T follicular helper cell (primary cell): Measurements from ENCODE around the gene MRGPRE.

Source experiments
- DNase-seq: peaks from one replicate; pipeline ENCODE4 v3.0.0-alpha.2; 2020; ENCODE audit warnings: low read depth

Gene MRGPRE

DNA sequence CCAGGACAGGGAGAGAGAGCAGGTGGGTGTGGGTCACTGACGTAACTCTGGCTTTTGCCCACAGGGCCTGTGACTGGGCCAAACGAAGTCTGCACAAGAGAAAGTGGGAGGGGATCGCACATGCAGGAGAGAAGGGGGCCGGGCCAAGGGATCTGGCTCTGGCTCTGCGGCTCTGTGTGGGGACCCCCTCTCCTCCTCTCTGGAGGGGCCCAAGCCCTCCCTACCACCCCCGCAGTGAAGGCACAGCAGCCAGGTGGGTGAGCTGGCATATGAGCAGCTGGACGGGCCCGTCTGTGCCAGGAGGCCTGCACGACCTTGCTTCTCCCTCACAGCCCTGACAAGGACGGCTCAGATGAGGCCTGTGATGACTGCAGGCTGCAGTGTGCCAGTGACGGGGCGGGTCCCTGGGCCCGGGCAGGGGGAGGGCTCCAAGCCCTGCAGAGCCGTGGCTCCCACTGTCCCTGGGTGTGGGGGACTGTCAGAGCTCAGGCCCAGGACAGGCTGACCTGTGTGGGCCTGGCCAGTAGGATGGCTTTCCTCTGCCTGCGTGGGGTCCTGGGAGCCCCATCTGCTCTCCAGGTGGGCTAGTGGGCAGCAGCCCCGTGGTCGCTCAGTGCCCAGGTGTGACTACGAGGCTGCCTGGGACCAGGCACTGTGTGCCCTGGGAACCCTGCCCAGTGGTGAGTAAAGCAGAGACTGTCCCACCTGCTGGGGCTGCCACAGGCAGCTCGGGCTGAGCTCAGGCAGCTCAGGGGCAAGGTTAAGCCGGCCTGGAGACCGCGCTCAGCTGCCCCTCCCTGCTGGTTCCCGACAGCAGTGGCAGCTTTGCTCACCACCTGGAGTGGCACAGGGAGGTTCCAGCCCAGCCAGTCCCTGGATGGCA, 35.8 kb downstream of the MRGPRE start:
- no peak for DNase-seq

DNA sequence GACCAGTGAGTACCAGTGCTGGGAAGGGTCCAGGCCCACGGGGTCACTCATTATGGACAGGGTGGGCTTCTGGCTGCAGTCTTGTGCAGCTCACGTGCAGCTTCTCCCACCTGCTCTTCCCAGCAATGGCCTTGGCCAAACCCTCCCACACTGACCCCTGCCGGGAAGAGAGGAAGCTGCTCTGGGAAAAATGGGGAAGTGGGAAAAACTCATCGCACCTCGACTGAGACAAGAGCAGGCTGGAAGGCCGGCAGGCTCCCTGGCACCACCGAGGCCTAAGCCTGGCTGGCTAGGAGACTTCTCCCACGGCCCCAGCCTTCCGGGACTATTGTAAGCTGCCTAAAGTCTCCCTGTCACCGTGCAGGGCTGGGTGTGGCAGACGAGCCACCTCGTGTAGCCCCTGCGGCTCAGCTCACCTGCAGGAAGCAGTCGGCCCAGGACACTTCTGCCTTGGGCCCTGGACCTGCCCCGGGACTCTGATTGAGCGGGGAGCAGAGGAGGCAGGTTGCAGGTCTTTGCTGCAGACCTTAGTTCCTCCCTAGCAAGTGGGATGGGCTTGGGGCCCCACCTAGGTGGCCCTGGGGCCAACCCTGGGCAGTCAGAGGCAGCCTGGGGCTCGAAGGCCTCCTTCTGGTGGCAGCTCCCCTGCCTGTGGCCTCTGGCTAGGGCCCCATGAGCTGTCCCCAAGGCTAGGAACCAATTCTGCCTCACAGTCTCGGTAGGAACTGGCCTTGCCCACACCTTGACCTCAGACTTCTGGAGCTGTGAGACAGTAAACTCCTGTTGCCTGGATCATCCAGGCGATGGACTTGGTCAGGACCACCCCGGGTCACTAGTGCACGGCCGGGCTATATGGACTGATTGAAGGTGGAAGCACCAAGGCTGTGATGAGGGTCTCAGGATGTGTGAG, 36.7 kb downstream of the MRGPRE start:
- no peak for DNase-seq

DNA sequence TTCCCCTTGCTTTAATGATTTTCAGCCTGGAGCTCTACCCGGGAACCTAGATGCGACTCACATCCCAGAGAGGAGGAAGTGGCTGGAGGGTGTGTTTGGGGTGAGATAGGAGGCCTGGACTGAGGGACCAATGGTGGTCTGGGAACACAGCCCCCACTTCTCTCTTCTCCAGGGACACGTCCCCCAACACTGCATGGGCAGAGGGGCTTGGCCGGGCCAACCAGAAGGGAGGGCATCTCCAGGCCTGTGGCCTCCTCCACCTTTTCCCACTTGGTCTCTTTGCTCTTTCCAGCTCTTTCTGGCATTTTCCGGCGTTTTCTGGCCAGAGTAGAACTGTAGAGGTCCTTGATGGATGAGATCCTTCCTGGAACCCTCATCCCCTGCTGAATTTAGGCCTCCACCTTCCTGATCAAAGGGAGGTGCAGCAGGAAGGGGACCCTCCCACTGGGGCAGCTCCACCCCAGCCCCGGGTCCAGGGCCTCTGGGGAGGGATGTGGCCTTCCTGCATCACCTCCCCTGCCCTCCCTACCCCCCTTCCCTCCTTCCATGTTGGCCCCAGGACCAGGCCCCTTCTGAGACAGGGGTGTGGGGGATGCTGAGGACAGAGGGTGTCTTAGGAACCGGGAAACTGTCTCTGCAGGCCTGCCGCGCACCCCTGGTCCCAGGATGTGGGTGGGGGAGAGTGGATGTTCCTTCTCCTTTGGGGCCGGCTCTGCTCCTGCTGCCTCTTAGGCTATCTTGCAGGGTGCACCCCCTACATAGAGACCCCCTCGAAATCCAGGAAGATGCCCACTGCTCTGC, 38.0 kb downstream of the MRGPRE start:
- DNase-seq, result no peak

DNA sequence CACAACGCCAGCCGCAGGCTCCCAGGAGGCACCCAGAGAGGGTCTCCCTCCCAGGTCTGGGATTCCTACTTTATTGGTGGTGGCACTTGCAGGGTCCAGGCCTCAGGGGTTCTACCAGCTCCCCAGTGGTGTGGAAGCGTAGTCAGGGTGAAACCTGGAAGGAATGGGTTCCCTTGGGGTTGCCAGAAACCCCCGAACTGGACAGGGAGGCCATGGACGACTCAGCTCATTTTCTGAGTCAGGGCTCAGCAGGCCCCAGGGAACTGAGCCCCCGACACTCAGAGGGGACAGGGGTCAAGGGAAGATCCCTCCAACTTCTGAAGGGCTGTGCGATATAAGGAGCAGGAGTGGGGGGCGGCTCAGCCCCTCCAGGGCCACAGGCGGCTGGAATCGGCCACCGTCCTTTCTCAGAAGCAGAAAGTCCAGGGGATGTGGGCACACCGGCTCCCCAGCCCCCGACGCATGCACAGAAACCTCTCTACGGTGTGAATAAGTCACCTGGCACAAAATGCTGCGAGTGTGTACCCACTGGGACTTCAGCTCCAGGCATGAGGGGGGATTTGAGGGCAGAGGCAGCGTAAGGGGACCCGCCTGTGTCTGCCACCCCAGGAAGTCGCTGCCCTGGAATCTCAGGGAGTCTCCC, 38.7 kb downstream of the MRGPRE start:
- no peak for DNase-seq

DNA sequence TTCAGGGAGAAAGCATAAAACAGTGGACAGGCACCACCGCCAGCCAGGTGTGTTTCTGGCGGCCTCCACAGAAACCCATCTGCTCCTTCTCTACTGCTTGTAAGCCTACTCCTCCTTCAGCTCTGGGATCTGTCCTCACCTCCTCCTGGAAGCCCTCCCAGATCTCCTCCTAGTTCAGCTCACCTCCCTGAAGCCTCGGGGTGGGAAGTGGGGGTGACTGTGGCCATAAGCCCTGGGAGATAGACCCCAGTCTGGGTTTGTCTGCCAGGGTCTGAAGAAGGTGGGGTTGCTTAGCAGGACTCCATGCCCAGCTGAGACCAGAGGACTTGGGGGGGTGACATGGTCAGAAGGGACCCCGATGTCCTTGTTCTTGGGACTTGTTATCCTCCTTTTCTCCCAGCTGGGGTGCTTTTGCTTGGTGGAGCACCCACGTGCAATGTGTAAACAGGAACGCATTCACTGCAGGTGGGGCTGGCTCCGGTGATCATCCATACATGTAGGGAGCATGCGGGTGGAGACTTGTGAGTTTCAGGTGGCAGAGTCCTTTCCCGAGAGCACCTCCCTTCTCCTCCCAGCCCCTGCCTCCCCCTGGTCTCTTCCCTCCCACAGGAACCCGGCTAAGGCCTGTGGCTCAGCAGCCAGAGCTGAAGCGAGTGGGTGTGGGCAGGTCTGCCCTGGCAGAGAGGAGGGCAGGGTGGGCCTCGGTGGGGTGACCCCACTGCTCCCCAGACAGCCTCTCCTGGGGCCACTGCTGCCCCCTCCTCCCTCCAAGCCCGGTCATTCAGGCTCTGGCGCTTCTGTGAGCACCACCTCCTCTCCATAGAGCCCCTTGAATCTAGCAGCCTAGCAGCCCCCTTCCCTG, 39.5 kb downstream of the MRGPRE start:
- DNase-seq, result no peak

DNA sequence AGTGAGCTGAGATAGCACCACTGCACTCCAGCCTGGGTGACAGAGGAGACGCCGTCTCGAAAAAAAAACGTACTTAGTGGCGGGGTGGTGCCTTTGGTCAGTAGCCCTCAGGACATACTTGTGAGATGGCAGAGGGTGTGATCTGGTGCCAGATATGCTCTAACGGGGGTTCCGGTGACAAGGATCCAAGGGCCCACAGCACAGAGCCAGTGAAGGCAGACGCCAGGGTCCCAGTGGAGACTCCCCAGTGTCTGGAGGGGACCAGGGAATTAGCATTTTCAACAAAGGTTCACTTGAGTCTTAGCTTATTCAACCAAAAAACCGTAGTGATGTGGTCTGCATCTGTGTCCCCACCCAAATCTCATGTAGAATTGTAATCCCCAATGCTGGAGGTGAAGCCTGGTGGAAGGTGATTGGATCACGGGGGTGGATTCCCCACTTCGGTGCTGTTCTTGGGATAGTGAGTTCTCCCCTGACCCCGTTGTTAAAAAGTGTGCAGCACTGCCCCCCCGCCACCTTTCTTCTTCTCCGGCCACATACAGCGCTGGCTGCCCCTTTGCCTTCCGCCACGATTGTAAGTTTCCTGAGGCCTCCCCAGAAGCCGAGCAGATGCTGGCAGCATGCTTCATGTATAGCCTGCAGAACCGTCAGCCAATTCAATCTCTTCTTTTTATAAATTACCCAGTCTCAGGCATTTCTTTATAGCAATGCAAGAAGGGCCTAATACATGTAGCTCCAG, 40.5 kb downstream of the MRGPRE start:
- no peak for DNase-seq

DNA sequence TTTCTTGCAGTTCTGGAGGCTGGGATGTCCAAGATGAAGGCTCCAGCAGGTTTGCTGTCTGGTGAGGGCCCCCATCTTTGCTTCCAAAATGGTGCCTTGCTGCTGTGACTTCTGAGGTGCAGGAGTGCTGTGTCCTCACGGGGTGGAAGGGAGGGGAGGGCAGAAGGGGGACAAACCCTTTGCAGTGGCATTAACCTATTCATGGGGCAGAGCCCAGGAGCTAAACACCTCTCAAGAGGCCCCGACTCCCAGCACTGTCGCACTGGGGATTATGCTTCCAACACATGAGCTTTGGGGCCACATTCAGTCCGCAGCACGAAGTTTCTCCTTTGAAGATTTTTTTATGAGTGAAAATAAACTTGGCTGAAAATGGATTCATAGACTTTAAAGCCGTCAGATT, 41.6 kb downstream of the MRGPRE start:
- DNase-seq, result no peak

DNA sequence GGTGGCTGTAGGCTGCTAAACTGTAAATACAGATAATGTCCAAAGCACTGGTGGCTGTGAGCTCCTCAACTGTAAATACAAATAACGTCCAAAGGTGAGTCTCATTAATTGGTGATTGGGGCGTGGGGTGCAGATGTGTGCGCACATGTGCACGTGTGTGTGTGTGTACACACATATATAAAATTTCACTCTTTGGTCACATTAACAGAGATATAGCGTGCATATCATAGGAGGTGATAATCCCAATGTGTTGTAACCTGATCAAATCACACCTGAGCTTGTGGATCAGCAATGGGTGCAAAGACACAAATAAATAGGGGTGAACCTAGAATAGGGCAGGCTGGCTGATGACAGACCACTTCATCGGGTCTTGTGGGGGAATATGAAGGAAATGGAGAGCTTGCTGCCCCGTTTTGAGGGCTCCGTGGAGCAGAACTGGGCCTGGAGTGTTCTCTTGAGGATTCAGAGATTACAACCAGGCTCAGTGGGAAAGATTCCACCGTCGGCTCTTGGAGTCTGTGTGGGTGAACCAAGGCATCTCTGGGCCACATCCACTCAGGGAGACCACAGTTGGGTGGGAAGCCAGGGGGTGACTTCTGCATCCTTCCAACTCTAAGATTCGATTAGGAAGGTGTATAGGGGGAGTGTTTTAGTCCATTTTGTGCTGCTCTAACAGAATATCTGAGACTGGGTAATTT, 42.2 kb downstream of the MRGPRE start:
- DNase-seq, result no peak

DNA sequence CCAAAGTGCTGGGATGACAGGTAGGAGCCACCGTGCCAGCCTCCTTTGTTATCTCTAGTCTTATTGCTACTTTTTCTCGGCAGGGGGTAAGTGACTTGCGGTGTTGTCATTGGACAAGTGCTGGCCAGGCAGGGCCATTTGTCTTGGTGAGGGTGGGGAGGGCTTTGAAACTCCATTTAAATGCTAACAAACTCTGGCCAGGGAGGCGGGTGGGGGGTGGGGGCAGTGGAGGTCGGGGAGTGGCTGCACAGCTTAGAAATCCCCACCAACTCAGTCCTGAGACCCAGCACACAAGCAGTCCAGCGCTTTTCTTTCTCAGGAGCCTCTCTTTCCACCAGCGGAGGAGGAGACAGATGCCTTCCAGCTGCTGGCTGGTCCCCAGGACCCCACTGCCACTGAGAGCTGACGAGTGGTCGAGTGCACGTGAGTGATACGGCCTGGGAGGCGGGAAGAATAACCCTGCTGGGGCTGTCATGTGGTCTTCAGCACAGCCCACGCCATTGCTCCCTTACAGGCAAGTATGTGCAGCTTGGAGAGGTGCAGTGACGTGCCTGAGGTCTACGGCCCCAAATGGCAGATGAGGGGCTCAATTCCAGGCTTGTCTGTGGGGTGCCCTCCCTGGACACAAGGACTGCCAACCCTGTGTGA, 42.9 kb downstream of the MRGPRE start:
- DNase-seq, result no peak

DNA sequence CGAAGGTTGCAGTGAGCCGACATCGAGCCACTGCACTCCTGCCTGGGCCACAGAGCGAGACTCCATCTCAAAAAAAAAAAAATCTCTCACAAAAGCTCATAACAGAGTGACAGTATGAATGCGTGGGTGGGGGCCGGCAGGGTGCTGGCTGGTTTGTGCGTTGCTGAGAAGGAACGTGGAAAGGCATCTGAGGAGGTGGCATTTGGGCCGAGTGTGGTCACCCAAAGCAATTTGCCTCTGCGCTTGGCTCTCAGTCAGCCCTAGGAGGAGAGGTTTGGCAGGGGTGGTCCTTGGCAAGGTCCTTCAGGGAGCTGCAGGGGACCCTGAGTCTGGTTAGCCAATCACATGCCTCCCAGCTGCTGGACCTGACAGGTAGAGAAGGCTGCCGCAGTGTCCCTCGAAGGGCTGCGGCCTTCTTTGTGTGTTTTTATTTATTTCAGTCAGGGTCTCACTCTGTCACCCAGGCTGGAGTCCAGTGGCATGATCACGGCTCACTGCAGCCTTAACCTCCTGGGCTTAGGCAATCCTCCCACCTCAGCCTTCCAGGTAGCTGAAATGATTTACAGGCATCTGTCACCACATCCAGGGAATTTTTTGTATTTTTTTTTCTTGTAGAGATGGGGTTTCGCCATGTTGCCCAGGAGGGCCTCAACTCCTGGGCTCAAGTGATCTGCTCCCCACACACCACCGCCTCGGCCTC, 43.6 kb downstream of the MRGPRE start:
- no peak for DNase-seq

DNA sequence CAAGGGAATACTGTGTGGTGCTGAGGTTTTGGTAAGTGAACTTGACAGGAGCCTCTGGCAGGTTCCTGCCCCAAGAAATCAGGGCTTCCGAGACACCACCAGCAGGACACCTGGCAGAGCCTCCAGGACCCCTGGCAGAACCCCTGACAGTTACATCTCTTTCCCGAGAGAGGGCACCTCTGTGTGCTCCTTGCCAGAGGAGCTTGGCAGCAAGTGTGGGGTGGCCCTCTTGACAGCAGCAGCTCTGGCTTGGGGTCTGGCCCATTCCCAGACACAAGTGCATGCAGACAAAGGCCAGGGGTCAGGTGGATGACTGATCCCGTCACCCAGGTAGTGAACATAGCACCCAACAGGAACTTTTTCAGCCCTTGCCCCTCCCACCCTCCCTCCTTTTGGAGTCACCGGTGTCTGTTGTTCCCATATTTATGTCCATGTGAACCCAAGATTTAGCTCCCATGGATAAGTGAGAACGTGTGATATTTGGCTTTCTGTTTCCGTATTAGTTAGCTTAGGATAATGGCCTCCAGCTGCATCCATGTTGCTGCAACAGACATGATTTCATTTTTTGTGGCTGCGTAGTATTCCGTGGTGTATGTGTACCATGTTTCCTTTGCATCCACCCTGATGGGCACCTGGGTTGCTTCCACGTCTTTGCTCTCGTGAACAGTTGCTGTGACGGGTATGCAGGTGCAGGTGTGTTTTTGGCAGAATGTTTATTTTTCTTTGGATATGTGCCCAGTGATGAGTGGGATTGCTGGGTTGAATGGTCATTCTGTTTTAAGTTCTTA, 45.9 kb downstream of the MRGPRE start:
- DNase-seq, result no peak

DNA sequence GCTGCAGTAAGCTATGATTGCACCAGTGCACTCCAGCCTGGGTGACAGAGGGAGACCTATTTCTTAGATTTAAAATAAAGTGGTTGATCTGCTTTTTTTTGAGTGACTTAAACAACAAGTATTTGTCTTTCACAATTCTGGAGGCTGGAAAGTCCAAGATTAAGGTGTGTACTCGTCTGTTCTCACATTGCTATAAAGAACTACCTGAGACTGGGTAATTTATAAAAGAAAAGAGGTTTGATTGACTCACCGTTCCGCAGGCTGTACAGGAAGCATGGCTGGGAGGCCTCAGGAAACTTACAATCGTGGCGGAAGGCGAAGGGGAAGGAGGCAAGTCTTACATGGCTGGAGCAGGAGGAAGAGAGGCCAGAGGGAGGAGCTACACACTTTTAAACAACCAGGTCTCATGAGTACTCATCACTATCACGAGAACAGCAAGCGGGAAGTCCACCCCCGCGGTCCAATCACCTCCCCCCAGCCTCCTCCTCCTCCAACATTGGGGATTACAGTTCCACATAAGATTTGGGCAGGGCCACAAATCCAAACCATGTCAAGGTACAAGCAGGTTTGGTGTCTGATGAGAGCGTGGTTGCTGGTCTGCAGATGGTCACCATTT, 47.4 kb downstream of the MRGPRE start:
- DNase-seq, result no peak

DNA sequence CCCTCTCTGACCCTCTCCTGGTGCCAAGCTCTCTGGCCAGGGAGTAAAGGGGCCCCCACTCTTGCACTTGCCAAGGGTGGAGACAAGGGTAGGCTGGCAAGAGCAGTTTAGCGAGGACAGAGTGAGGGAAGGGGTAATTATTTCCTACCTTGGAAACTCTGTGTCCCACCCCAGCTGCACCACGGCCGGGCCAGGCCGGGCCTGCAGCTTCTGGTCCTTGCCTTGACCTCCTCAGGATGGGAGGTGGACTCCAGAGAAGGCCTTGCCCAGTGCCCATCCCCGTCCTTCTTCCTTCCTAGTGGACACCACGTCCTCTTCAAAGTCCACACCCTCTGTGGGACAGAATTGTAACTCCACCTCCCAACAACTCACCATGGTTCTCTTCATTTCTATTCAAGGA, 48.7 kb downstream of the MRGPRE start:
- no peak for DNase-seq

DNA sequence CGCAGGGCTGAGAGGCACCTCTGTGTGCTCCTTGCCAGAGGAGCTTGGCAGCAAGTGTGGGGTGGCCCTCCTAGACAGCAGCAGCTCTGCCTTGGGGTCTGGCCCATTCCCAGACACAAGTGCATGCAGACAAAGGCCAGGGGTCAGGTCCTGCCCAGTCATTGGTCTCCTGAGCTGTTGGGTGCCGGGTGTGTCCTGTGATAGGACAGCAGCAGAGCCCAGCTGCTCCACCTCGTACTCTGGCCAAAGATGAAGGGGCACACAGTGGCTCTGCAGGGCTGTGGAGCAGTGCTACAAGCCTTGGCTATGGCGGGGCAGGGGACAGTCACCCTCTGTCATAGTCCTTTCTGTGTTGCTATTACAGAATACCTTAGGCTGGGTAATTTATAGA, 49.8 kb downstream of the MRGPRE start:
- DNase-seq, result no peak

DNA sequence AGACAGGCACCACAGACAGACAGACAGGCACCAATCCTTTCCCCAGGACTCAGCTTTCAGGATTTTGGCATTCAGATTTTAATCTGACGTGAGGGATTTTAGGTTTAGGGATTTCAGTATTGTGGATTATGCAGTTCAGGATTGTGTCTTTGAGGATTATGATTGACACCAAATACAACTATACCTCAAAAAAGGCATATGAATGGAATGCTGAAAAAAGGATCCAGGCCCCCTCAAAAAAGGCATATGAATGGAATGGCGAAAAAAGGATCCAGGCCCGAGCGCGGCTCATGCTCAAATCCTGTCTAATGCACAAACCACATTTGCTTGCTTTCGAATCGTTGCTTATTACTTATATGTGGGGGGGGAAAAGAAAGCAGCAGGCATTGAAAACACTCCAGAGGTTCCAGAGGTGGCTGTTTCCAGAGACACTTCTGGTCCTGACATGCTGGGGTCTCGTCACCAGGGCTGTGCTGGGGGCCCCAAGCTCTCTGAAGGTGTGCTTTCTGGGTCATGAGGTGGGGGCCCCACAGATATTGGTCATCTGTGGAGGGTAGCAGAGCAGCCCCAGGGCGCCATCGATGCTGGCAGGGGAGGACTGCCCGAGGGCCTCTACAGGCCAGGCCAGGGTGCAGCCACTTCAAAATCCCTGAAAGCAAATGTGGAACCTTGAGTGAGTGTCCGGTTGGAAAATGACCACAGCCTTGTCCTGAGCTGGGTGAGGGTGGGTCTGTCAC, 50.3 kb downstream of the MRGPRE start:
- DNase-seq, result no peak

DNA sequence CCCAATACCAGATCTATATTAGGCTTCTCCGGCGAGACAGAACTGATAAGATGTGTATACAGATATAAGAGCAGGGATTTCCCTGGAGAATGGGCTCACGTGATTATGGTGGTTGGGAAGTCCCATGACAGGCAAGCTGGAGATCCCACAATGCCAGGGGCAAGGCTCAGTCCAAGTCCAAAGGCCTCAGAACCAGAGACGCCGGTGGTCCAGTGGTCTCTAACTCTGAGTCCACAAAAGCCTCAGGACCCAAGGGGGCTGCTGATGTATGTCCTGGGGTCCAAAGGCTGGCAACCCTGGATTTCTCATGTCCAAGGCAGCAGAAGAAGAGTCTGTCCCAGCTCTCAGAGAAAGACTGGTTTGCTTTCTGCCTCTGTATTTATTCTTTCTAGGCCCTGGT, 51.3 kb downstream of the MRGPRE start:
- DNase-seq, result no peak
